SK-N-MC (cell line): ENCODE data around the gene BMPR1A.

Source experiments
- EZH2 ChIP-seq: fragments of 200-600 bp; sonication (generic); IDR thresholded peaks from one replicate; pipeline ENCODE4 v1.6.1; 2017; ENCODE audit warnings: antibody characterized with exemption
- POLR2AphosphoS5 ChIP-seq: IDR thresholded peaks from 2 replicates; pipeline ENCODE4 v1.6.1; 2012; ENCODE audit warnings: mild to moderate bottlenecking, low read depth, low read length, borderline replicate concordance

DNA sequence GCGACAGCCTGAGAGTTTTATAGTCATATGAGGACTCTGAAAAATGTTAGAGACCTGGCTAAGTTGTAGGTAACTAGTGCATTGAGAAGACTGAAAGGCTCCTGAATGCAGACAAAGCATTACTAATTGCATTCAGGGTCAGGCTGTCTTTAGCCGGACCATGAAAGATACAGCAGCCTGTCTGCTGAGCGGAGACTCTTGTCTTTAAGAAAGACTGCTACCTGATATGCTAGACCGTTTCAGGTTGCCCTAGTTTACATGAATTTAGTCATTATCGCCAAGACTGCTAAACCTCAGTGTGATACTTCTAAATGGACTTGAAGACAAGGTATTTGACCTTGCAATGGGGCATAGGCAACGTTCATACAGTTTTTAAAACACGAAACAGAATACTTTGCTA is 81.2 kb downstream of the BMPR1A start:
- TF ChIP-seq EZH2 = no peak
- TF ChIP-seq POLR2AphosphoS5 = no peak
